SKM-1 (cell line): ENCODE data around the gene CIRBP.
"Not testable (repeated sequence)": the region's sequence is repeated elsewhere in the genome, so short reads cannot be mapped to it uniquely, and the experiment has no call there.

Experiments used
- DNase-seq: peaks from one replicate; lab custom pipeline; 2025; ENCODE audit not compliant: unreplicated experiment; lab: John Stamatoyannopoulos, UW

CIRBP gene

DNA sequence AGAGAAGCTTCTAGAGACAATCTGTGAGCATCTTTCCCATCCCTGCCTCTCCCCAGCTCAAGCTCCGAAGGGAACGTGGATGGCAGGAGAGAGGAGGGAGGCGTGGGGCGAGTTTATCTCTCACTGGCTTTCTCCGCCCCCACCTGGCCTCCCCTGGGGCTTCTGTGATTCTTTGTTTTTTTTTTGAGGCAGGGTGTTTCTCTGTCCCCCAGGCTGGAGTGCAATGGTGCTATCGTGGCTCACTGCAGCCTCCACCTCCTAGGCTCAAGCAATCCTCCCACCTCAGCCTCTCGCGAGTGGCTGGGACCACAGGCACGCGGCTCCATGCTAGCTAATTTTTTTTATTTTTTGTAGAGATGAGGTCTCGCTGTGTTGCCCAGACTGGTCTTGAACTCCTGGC lies 39.6 kb downstream of the CIRBP start:
- DNase-seq, result no peak

DNA sequence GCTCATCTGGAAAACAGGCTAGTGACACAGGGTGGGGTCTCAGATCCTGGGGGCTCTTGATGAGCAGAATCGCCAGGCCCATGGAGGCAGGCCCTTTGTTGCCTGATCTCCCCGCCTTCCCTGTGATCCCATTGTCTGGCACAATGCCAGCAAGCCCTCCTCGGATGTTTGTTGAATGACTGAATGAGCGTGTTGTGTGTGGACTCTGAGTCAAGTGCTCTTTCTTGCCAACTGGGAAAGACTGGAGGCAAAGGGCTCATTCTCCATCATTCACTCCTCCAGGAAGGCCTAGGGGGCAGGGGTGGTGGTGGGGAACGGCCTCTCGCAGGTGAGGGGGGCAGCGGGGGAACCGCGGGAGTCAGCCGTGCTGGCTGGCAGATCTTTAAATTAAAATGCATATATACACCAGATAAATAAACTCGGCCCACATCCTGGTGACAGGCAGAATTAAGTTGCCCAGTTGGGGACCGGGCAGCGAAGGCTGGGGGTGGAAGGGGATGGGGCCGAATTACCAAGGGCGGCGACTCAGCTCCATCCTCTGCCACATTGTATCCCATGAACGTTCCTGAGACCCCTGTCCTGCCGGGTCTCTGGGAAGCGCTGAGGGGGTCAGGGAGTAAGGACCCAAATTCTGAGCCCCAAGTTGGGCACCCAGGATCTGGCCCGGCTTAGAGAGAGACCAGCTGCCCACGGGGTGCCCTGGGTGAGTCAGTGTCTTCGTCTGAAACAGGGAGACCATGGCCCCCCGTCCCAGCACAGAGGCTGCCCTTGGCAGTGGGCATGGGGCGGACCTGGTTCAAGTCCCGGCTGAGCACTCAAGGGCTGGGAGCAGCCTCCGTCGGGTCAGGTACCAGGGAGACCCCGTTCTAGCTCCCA lies 41.1 kb downstream of the CIRBP start:
- no peak for DNase-seq

DNA sequence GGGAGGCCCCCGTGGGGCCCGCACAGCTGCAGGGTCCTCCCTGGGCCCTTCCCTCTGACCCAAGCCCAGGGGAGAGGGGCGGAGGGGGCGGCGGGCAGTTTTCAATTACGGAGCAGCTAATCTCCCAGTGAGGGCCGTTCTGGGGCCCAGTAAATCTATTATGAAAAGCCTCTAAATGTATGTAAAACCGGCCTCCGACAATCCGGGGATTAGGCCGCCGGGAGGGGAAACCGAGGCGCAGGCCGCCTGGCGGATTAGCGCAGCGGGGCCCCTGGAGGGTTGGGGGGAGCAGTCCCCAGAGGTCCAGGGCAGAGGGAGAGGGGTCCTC lies 41.7 kb downstream of the CIRBP start:
- no peak for DNase-seq

DNA sequence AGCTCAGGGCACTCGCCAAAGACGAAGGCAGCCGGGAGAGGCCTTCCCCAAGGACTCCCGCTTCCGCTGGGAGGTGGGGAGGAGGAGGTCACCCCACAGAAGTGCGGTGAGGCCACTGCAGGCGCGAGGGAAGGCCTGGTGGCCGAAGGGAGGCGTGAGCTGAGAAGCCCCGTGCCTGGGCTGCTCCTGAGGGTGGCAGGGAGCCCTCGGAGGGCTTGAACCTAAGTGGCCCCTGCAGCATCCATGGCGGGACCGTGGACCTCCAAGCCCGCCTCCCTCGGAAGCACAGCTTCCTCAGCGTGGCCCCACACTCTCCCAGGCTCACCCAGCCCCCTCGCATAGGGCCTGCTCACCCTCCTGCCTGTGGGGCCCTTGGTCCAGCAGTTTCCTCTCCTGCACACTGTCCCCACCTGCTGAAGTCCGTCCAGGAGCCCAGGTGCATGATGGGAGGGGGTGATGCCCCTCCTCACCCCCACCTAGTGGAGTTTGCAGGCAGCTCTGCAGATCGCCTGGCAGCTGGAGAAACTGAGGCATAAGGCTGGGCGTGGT lies 42.5 kb downstream of the CIRBP start:
- no peak for DNase-seq

DNA sequence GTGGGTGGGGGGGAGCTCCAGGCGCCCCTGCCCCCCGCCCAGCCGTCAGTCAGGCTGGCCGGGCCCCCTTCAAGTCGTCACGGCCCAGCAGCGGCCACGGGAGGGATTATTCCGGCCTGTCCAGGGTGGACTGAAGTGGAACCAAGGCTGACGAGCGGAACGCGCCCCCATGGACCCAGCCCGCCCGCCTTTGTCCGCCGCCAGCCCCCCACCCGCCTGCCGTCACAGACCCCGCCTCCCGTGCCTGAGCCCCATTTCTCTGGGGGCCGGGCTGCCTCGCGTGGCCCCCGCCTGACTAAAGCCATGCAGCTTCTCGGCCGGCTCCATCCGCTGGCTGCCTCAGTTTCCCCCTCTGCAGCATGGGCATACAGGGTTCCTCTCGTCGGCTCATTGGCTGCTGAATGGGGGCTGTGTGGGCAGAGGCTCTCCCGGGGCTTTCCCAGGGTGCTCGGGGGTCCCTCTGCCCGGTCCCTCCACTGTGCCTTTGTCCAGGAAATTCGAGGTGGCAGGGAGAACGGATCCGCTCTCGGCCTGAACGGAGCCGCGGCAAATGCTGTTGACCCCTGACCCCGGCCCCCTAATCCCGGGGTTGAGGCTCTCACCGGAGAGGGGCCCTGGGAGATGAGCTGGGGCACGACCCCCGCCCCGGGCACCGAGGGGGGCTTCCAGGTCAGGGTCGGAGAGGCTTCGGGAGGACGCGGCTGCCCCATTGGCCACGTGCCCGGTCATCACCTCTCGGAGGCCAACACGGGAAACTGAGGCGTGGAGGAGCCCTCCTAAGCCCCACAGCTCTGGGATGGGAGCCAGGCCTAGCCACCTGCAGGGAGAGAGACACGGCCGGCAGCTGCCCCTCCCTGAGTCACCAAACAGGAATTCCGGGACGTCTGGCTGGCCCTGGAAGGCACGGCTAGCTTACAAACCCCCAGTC lies 43.9 kb downstream of the CIRBP start:
- DNase-seq, result no peak

DNA sequence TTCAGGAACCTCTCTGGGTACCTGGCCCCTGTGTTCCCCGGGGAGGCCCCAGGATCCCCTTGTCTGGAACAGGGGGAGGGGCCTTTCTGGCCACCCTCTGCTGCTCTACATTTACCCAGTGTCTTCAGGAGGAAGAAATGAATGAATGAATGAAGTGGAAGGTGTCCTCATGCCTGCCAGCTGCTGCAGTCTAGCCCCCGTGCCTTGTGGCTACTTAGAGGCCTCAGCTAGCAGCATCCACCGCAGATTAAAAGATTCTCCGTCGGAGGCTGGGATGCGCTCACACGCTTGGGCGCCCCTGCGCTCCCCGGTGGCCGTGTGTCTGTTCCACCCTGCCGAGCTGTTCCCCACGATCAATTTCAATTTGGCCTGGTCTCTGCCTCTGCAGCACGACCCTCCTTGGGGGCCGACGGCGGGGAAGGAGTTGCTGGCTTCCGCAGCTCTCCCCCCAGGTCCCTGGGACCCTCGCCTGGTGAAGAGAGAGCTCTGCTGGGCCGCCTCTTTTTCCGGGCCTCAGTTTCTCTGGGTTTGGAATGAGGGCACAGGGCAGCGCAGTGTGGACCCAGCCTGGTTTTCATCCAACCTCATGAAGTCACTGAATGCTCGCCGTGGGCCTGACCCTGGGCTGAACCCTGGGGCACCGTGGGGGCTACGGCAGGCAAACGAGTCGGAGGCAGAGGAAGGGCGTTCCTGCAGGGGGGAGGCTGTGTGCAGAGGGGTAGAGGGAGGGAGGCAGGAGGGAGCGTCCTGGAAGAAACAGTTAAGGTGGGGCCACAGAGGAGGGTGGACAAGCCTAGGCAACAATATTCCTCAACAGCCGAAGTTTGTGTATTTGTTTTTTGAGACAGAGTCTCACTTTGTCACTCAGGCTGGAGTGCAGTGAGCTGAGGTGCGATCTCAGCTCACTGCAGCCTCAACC lies 44.8 kb downstream of the CIRBP start:
- DNase-seq, result no peak

DNA sequence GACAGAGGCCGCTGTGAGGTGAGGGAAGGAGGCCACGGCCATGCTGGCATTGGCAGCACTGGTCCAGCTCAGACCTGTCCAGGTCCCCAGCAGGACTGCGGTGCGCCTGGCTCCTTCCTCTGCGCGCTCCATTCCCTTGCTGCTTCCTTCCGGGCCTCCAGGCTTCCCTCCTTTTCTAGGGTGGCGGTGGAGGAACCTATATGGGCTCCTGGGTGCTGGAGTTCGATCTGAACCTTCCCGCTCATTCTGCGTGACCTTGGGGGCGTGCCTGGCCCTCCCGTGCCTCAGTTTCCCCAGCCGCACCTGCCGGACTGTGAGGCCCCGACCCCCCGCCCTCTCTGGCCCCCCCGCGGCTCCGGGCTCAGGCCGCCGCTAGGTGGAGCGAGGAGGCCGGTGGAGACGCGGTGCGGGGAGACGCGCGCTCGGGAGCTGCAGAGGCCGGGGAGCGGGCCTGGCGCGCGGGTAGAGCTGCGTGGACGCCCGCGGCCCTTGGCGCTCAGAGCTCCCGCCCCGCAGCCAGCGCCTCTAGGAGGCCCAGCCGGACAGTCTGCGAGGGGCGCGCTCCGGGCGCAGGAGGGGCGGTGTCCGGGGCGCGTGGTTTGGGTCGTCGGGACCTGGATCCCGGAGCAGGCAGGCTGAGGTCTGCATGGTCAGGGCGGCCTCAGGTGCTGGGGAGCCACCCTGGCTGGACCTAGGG lies 46.5 kb downstream of the CIRBP start:
- DNase-seq, result peak; percentile 11

DNA sequence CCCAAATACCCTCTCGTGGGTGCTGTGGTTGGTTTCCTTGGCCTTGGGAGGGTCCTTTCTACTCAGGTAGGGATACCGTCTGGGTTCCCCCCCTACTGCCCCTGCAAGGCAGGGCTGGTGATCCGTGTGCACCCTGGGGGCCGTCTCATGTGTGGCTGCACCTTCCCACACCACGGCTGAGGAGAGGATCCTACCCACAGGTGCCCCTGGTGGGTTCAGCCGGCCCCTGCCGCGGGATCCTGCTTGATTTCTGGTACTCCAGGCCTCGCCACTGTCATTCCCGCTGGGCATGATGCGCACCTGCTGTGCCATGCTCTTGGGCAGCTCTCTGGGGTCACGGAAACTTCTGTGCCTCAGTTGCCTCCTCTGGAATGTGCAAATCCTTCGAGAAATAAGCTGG lies 47.3 kb downstream of the CIRBP start:
- no peak for DNase-seq

DNA sequence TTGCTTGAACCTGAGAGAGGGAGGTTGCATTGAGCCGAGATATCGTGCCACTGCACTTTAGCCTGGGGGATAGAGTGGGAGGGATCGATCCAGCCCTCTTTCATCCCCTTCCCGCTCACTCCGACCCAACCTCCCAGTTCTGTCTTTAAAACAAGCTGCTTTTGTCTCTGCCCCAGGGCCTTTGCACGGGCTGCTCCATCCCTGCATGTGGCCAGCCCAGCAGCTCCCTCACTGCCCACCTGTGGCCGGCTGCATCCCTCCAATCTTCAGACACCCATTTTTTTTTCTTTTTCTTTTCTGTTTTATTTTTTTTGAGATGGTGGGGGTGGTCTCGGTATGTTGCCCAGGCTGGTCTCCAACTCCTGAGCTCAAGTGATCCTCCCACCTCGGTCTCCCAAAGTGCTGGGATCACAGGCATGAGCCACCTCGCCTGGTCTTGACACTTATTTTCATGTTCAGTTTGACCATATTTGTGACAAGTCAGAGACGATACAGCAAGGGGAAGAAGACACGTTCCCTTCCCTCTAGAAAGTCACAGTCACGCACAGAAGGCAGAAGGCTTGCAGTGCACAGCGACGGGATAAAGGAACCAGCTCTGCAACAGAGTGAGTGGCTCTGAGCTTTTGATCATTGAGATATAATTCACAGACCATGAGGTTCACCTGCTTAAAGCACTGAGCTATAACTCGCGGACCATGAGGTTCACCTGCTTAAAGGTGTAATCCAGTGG lies 48.3 kb downstream of the CIRBP start:
- no peak for DNase-seq

DNA sequence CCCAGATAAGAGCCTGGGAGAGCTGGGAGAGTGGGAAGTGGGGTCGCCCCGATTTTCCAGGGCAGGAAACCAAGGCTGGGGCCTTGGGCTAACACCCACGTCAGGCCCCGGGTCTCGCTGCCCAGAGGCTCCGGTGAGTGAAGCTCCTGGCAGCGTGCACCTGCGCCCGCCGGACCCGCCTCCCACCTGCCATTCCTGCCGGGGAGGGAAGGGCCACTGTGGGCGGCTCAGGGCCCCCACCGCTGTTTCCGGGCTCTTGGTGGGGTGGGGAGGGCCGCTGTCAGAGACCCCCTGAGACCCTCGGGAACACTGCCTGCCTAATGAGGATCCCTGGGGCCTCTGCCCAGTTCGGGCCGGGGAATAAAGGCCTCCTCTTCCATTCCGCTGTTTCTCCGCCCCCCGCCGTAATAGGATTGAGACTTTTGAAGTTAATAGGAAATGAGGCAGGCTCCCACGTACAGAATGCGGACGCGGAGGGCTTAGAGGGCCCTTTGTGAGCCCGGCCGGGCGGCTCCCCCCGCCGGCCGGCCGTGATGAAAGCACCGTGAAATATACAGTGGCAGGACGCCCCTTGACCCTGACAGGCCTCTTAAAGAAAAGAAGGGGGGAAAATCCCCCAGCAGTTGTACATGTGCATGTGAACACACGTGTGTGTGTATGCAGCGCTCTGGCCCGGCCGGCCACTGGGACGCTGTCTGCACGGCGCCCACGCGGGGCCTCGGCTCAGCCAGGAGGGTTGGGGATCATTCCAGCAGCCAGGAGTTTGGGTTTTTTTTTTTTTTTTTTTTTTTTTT lies 49.7 kb downstream of the CIRBP start:
- DNase-seq, result no peak

DNA sequence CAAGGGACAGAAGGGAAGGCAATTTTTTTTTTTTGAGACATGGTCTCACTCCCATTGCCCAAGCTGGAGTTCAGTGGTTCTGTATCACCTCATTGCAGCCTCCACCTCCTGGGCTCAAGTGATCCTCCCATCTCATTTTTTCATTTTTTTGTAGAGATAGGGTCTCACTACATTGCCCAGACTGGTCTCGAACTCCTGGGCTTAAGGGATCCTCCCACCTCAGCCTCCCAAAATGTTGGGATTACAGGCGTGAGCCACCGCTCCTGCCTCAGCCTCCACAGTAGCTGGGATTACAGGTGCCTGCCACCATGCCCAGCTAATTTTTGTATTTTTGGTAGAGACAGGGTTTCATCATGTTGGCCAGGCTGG lies 51.1 kb downstream of the CIRBP start:
- DNase-seq, result not testable (repeated sequence)

DNA sequence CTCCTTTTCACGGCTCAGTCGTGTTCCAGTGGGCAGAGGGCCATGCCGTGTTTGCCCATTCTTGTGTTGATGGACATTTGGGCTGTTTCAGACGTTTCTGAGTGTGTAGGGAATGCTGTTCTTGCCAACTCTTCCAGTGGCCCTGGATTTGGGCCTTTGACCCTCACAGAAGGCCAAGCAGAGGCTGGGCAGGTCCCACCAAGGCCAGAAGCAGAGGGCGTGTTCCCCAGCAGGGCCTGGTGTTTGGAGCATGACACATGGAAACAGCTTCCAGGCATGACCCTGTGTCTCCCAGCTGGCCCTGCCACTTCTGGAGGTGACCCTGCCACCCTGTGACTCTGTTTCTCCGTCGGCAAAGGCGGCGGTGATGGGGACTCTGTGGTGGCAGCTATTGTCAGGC lies 52.4 kb downstream of the CIRBP start:
- no peak for DNase-seq

DNA sequence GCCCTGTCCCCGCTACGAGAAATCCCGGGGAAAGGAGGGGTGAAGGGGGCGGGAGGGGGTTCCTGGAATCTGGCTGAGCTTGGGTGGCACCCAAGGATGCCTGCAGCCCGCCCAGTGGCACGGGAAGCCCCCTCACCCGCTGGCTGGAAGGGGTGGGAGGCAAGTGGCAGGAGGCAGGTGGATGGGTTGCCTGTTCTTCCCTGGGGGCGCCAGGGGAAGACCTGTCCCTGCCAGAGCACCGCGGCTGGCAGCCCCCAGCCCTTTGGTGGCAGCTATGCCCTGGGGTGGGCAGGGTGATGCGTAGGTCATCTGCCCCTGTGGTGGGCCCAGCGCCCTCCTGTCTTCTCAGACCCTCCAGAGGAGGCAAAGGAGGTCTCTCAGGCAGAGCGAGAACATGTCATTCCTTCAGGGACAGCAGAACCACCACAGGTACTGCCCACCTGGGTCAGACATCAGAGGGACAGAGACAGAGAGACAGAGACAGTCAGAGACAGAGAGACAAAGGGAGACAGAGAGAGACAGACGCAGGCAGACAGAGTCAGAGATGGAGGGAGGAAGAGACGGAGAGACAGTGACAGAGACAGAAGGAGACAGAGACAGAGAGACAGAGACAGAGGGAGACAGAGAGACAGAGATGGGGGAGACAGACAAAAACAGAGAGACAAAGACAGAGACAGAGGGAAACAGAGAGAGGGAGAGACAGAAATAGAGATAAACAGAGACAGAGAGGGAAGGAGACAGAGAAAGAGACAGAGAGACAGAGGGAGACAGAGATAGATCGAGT lies 53.3 kb downstream of the CIRBP start:
- no peak for DNase-seq

DNA sequence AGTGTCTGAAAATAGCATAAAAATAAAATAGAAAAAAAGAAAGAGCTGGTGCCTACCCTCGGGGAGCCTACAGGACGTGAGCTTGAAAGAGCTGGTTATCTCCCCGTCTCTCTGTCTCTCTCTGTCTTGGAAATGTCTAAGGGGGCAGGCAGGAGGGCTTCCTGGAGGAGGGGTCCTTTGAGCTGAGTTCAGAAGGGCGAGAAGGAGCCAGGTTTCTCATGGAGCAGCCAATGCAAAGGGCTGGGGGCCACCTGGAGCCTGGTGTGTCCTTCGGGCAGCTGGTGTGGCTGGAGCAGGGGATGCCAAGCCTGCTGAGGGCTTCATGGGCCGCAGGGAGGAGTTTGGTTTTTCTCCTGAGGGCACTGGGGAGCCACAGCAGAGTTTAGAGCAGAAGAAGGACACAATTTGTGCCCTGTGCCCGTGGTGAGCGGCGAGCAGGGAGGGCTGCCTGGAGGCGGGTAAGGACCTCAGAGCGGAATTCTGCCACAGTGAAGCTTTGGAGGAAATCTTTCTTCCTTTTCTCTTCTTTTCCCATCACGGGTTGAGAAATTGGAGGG lies 55.2 kb downstream of the CIRBP start:
- no peak for DNase-seq
